GM19043 (cell line): ENCODE measurements around the gene AKR1C3.
"Not testable (repeated sequence)": the region's sequence is repeated elsewhere in the genome, so short reads cannot be mapped to it uniquely, and the experiment has no call there.

Source experiments
- ATAC-seq: cut with Tn5 transposase; IDR thresholded peaks from one replicate; pipeline ENCODE4 v1.9.1; 2021; ENCODE audit warnings: low read depth; ENCODE audit not compliant: unreplicated experiment

Gene AKR1C3

GRCh38 chr10:5094265-5095205, at the start of gene AKR1C3:
TSS of gene AKR1C3 (plus strand) at chr10:5094414. CDS start at chr10:5094445, 31 bp downstream.
- ATAC-seq = no peak

GRCh38 chr10:5045095-5045494, 49.1 kb upstream of the AKR1C3 start:
- ATAC-seq = no peak

- ATAC-seq = no peak
Measured at GRCh38 chr10:5046410-5046809, 47.8 kb upstream of the AKR1C3 start.

- not testable (repeated sequence) for ATAC-seq
Measured at GRCh38 chr10:5047055-5047454, 47.2 kb upstream of the AKR1C3 start.

GRCh38 chr10:5047912-5048628, 46.1 kb upstream of the AKR1C3 start:
- ATAC-seq = no peak

GRCh38 chr10:5052951-5053500, 41.2 kb upstream of the AKR1C3 start:
- ATAC-seq = not testable (repeated sequence)

- ATAC-seq = not testable (repeated sequence)
Measured at GRCh38 chr10:5054831-5055230, 39.4 kb upstream of the AKR1C3 start.

- ATAC-seq = not testable (repeated sequence)
Measured at GRCh38 chr10:5059267-5059666, 34.9 kb upstream of the AKR1C3 start.

- not testable (repeated sequence) for ATAC-seq
Measured at GRCh38 chr10:5060791-5061190, 33.4 kb upstream of the AKR1C3 start.

- no peak for ATAC-seq
Measured at GRCh38 chr10:5064656-5065055, 29.6 kb upstream of the AKR1C3 start.

- no peak for ATAC-seq
Measured at GRCh38 chr10:5068274-5068984, 25.8 kb upstream of the AKR1C3 start.

- ATAC-seq = no peak
Measured at GRCh38 chr10:5070648-5071410, 23.4 kb upstream of the AKR1C3 start.

- ATAC-seq = no peak
Measured at GRCh38 chr10:5071411-5072198, 22.6 kb upstream of the AKR1C3 start.

GRCh38 chr10:5073659-5074058, 20.6 kb upstream of the AKR1C3 start:
- ATAC-seq = no peak

GRCh38 chr10:5076615-5077014, 17.6 kb upstream of the AKR1C3 start:
- no peak for ATAC-seq

- no peak for ATAC-seq
Measured at GRCh38 chr10:5078547-5079180, 15.6 kb upstream of the AKR1C3 start.

- no peak for ATAC-seq
Measured at GRCh38 chr10:5079306-5079830, 14.8 kb upstream of the AKR1C3 start.

- ATAC-seq = no peak
Measured at GRCh38 chr10:5079836-5080235, 14.4 kb upstream of the AKR1C3 start.
